Uterus (tissue), 4 donors: Measurements from ENCODE around the gene NRG3. TPM values are rescaled to one million over a fixed set of nuclear protein-coding genes. Genes with fewer than 3 reads are reported as not detected.

Experiments used
- DNase-seq, 2 donors: peaks; one replicate each; pipeline ENCODE4 v3.0.0-alpha.2; 2019 to 2020
- H3K27ac ChIP-seq, 2 donors: fragments of 200-600 bp; sonication (generic); 1 replicate in 1 of 2; 2 replicates in 1 of 2; pipeline ENCODE4 v1.5.1; 2016 to 2018
- H3K27me3 ChIP-seq, 2 donors: fragments of 200-600 bp; sonication (generic); one replicate each; pipeline ENCODE4 v1.5.1; 2018 to 2019; ENCODE audit warnings: control low read depth in 1 of 2
- H3K36me3 ChIP-seq, 2 donors: fragments of 200-600 bp; sonication (generic); one replicate each; pipeline ENCODE4 v1.5.1; 2019; ENCODE audit warnings: control low read depth in 1 of 2
- H3K4me1 ChIP-seq, 2 donors: fragments of 200-600 bp; sonication (generic); one replicate each; pipeline ENCODE4 v1.5.1; 2018 to 2019; ENCODE audit warnings: control low read depth in 1 of 2
- H3K4me3 ChIP-seq, 2 donors: fragments of 200-600 bp; sonication (generic); 1 replicate in 1 of 2; 2 replicates in 1 of 2; pipeline ENCODE4 v1.5.1; 2018 to 2019; ENCODE audit warnings: mild to moderate bottlenecking in 1 of 2
- H3K9me3 ChIP-seq, 2 donors: fragments of 200-600 bp; sonication (generic); one replicate each; pipeline ENCODE4 v1.5.1; 2019; ENCODE audit warnings: control low read depth in 1 of 2
- CTCF ChIP-seq, 4 experiments: fragments of 200-600 bp in 2 of 4; fragments of 450-650 bp in 2 of 4; sonication (generic) in 2 of 4; IDR thresholded peaks; one replicate each; pipeline ENCODE4 v1.5.1; 2016 to 2019; ENCODE audit warnings: antibody characterized with exemption in 4 of 4, mild to moderate bottlenecking in 2 of 4, moderate library complexity in 1 of 4
- POLR2A ChIP-seq, 2 donors: fragments of 450-650 bp; IDR thresholded peaks; one replicate each; pipeline ENCODE4 v1.6.1; 2016; ENCODE audit warnings: antibody characterized with exemption in 2 of 2, mild to moderate bottlenecking in 1 of 2, moderate library complexity in 1 of 2
- intact Hi-C: fragments of 100-400 bp; cut with DNase I; formaldehyde crosslinking; loops from one replicate; pipeline ENCODE4 v1.15.1; 2023; ENCODE audit warnings: low total_unique reads
- total RNA-seq, 4 donors: library from RNA; depleted of rRNA in 3 of 4; stranded (reverse); fragments of >200 nt in 3 of 4; gene quantifications; one replicate each; pipeline versions ENCODE4 v1.1.0 to v1.2.4, GENCODE V29; 2014 to 2023
- donor health status: DM: yes; HTN: yes; CAD: no.

NRG3 gene
- total RNA-seq, 4 donors from 2014 or later = 0.27 to 1.0 TPM; not detected in 2

DNA sequence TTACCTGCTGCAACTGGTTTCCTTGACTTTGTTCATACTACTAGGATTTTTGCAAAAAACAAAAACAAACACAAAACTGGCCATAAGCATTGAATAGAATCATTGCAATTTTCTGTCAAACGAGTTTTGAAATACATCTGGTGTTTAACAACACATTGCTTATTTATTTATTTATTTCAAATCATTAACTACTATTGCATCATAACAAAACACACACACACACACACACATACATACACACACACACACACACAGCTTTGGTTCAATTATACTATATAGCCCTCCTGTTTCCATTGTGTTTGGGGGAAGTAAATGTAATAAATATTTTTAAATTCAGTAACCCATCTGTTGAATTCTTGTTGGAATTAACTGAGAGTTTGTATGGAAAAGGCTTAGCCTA is 43.8 kb downstream of the NRG3 start:
- intact Hi-C loops = no loop called here
- no peak overlapping the region for H3K27ac ChIP-seq
- no peaks in the 10 kb centered on the region for H3K9me3 ChIP-seq
- H3K4me1 ChIP-seq = no peaks in the 10 kb centered on the region
- DNase-seq = no peak
- H3K27me3 ChIP-seq = no peaks in the 10 kb centered on the region
- no peaks in the 10 kb centered on the region for H3K36me3 ChIP-seq
- no peak for TF ChIP-seq CTCF (IDR thresholded peaks at IDR 0.05)
- no peak for TF ChIP-seq POLR2A (IDR thresholded peaks at IDR 0.05)
- no peak overlapping the region for H3K4me3 ChIP-seq

- no peak overlapping the region for H3K27ac ChIP-seq
- no peaks in the 10 kb centered on the region for H3K4me1 ChIP-seq
- no peak for TF ChIP-seq POLR2A (IDR thresholded peaks at IDR 0.05)
- no peak for TF ChIP-seq CTCF (IDR thresholded peaks at IDR 0.05)
- H3K27me3 ChIP-seq = no peaks in the 10 kb centered on the region
- H3K9me3 ChIP-seq = no peaks in the 10 kb centered on the region
- intact Hi-C loops = no loop called here
- no peak overlapping the region for H3K4me3 ChIP-seq
- no peaks in the 10 kb centered on the region for H3K36me3 ChIP-seq
- no peak for DNase-seq
These were observed 45.3 kb downstream of the NRG3 start for GRCh38 chr10:81920213-81920829.

- intact Hi-C loops = no loop called here
These were observed 53.1 kb downstream of the NRG3 start for GRCh38 chr10:81928119-81928518.

DNA sequence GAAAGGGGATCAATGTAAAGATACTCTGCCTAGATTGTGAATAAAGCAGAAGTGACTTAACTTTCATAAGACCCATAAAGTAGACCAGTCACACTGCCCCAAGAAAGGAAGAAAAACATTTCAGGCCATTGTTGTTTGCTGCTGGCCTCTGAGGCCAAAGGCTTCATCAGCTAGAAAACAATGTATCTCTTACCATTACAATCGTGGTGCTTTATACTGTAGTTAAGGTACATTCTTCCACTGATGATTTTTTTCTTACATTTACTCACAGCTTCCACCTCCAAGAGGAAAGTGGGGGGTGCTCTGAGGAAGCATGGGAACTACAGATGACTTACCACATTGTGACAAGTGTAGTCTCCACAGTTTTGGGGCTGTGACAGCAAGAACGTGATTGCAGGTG is 68.6 kb downstream of the NRG3 start:
- no peak for DNase-seq
- TF ChIP-seq POLR2A (IDR thresholded peaks at IDR 0.05) (no peak), CTCF (IDR thresholded peaks at IDR 0.05) (no peak)
- no peak overlapping the region for H3K4me3 ChIP-seq
- no peaks in the 10 kb centered on the region for H3K4me1 ChIP-seq
- H3K36me3 ChIP-seq = no peaks in the 10 kb centered on the region
- H3K9me3 ChIP-seq = no peaks in the 10 kb centered on the region
- no peak overlapping the region for H3K27ac ChIP-seq
- no peaks in the 10 kb centered on the region for H3K27me3 ChIP-seq
- intact Hi-C loops = no loop called here

More at GRCh38 chr10:81928119-81928518, 53.1 kb downstream of the NRG3 start:
- Histone ChIP-seq H3K4me1 (no peaks in the 10 kb centered on the region), H3K27me3 (no peaks in the 10 kb centered on the region), H3K27ac (no peak overlapping the region), H3K4me3 (no peak overlapping the region), H3K36me3 (no peaks in the 10 kb centered on the region), H3K9me3 (no peaks in the 10 kb centered on the region)
- TF ChIP-seq POLR2A (IDR thresholded peaks at IDR 0.05) (no peak), CTCF (IDR thresholded peaks at IDR 0.05) (no peak)
- no peak for DNase-seq

DNA sequence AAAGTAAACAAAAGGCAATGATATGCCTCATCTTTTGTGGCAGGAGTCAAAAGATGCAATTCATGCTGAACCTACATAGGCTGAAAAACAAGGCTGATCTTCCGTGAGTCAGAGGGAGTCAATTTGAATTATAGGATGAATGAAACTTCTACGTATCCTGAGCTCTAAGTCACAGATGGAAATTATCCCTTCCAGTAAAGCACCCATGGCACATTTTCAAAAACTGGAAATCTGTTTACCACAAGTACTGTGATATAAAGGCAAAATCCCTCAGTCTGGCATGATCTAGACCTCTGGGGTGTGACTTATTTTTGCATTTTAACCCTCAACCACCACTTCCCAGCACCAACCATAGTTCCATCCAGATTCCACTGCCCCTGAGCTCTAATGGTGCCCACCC is 69.6 kb downstream of the NRG3 start:
- Histone ChIP-seq H3K4me3 (no peak overlapping the region), H3K36me3 (no peaks in the 10 kb centered on the region), H3K27me3 (no peaks in the 10 kb centered on the region), H3K4me1 (no peaks in the 10 kb centered on the region), H3K27ac (no peak overlapping the region), H3K9me3 (no peaks in the 10 kb centered on the region)
- DNase-seq = no peak
- intact Hi-C loops = no loop called here
- TF ChIP-seq POLR2A (IDR thresholded peaks at IDR 0.05) (no peak), CTCF (IDR thresholded peaks at IDR 0.05) (no peak)
